Ramos (cell line): ENCODE data around the gene HMG20A.

Source experiments
- in situ Hi-C: fragments of 300-500 bp; cut with MboI; formaldehyde crosslinking; loops from one replicate; pipeline ENCODE4 v1.14.3; 2022; ENCODE audit warnings: low sequenced_read_pairs; ENCODE audit not compliant: unreplicated experiment

HMG20A gene

GRCh38 chr15:77531191-77532000 lies 110.7 kb downstream of the HMG20A start:
- in situ Hi-C loops: no loop called here

- in situ Hi-C loops: no loop called here
Observed at GRCh38 chr15:77532067-77532710, 111.5 kb downstream of the HMG20A start.

- in situ Hi-C loops: no loop called here
Observed at GRCh38 chr15:77532846-77533245, 112.2 kb downstream of the HMG20A start.

- in situ Hi-C loops: no loop called here
Observed at GRCh38 chr15:77533578-77534430, 113.1 kb downstream of the HMG20A start.
